ENCODE measurements around the gene LGR4. TPM values are rescaled to one million over a fixed set of nuclear protein-coding genes. Genes with fewer than 3 reads are reported as not detected.
A peak's percentile ranks its signal among the peaks of the same experiment; 100 is the strongest.
"Not testable (repeated sequence)": the region's sequence is repeated elsewhere in the genome, so short reads cannot be mapped to it uniquely, and the experiment has no call there.

The LGR4 gene
- total RNA-seq, 2 donors from 2014 or later, result 0.08 to 0.27 TPM

GRCh38 chr11:27361649-27362431, 110.8 kb downstream of the LGR4 start:
- Mint-ChIP-seq H3K36me3 (peaks cover 0 to 9% of the 10 kb centered on the region in 2 donors), H3K27ac (peak overlapping the region; percentile 82 to 92), H3K9me3 (no peaks in the 10 kb centered on the region)
- DNase-seq (ENCODE audit: low spot score in 2 of 2) (no peak), ATAC-seq (no peak)

- ATAC-seq (no peak), DNase-seq (ENCODE audit: low spot score in 2 of 2) (no peak)
- Mint-ChIP-seq H3K36me3 (peaks cover 0 to 8% of the 10 kb centered on the region in 2 donors), H3K27ac (no peak overlapping the region), H3K9me3 (no peaks in the 10 kb centered on the region)
Observed at GRCh38 chr11:27358296-27358695, 114.3 kb downstream of the LGR4 start.

DNA sequence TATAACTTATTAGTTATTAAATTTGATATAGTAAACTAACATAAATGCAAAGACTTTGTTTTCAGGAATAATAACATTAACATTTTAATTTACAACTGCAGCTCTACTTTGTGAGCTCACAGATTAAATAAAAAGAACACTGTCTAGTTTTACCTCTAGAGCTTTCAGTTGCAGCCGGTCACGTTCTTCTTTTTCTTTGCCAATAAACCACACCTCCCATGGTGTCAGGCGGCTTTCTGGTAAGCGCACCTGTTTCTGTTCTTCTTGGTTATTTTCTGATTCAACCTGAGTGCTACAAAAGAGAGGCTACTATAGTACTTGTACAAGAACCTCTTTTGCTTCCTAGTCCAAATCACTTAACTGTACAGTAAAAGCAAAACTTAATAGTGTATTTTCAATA, 115.3 kb downstream of the LGR4 start:
- Mint-ChIP-seq H3K9me3 (no peaks in the 10 kb centered on the region), H3K27ac (no peak overlapping the region), H3K36me3 (no peaks in the 10 kb centered on the region)
- DNase-seq (ENCODE audit: low spot score in 2 of 2) (no peak), ATAC-seq (no peak)

GRCh38 chr11:27356624-27357222, 115.9 kb downstream of the LGR4 start:
- H3K9me3 Mint-ChIP-seq, result no peaks in the 10 kb centered on the region
- H3K27ac Mint-ChIP-seq, result no peak overlapping the region
- ATAC-seq (no peak), DNase-seq (ENCODE audit: low spot score in 2 of 2) (no peak)
- no peaks in the 10 kb centered on the region for H3K36me3 Mint-ChIP-seq

GRCh38 chr11:27355575-27356104, 117.0 kb downstream of the LGR4 start:
- H3K36me3 Mint-ChIP-seq, result no peaks in the 10 kb centered on the region
- no peak for DNase-seq (ENCODE audit: low spot score in 2 of 2)
- ATAC-seq, result no peak
- H3K9me3 Mint-ChIP-seq, result no peaks in the 10 kb centered on the region
- H3K27ac Mint-ChIP-seq, result no peak overlapping the region

GRCh38 chr11:27354359-27354965, 118.1 kb downstream of the LGR4 start:
- Mint-ChIP-seq H3K9me3 (no peaks in the 10 kb centered on the region), H3K27ac (no peak overlapping the region), H3K36me3 (no peaks in the 10 kb centered on the region)
- DNase-seq (ENCODE audit: low spot score in 2 of 2), result no peak
- no peak for ATAC-seq

GRCh38 chr11:27353593-27354358, 118.8 kb downstream of the LGR4 start:
- no peak for ATAC-seq
- no peak for DNase-seq (ENCODE audit: low spot score in 2 of 2)
- Mint-ChIP-seq H3K36me3 (no peaks in the 10 kb centered on the region), H3K27ac (no peak overlapping the region), H3K9me3 (no peaks in the 10 kb centered on the region)

DNA sequence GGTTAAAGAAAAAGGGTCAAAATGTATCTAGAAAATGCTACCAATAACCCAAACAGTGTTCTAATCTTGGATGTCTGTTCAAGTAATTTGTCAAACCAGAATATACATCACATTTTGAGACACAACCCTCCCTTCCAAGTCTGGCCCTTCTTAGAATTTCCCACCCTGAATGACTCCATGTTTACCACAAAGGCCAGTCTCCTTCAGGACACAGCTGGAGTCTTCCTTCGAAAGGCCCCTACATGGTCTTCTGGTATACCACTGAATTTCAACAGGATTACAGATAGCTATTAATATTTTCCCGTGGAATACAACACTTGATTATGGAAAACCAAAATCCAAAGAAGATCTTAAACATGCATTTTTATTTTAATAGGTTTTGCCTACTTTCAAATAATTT, 119.8 kb downstream of the LGR4 start:
- no peak for DNase-seq (ENCODE audit: low spot score in 2 of 2)
- ATAC-seq, result no peak
- Mint-ChIP-seq H3K36me3 (no peaks in the 10 kb centered on the region), H3K9me3 (no peaks in the 10 kb centered on the region), H3K27ac (no peak overlapping the region)

GRCh38 chr11:27350511-27350910, 122.1 kb downstream of the LGR4 start:
- Mint-ChIP-seq H3K27ac (no peak overlapping the region), H3K9me3 (no peaks in the 10 kb centered on the region), H3K36me3 (no peaks in the 10 kb centered on the region)
- DNase-seq (ENCODE audit: low spot score in 2 of 2) (no peak), ATAC-seq (no peak)

- no peak for ATAC-seq
- no peak for DNase-seq (ENCODE audit: low spot score in 2 of 2)
- H3K36me3 Mint-ChIP-seq, result no peaks in the 10 kb centered on the region
- no peak overlapping the region for H3K27ac Mint-ChIP-seq
- H3K9me3 Mint-ChIP-seq, result no peaks in the 10 kb centered on the region
Observed at GRCh38 chr11:27349919-27350318, 122.7 kb downstream of the LGR4 start.

GRCh38 chr11:27348340-27348873, 124.2 kb downstream of the LGR4 start:
- DNase-seq (ENCODE audit: low spot score in 2 of 2), result no peak
- Mint-ChIP-seq H3K36me3 (no peaks in the 10 kb centered on the region), H3K27ac (no peak overlapping the region), H3K9me3 (no peaks in the 10 kb centered on the region)
- ATAC-seq, result no peak

DNA sequence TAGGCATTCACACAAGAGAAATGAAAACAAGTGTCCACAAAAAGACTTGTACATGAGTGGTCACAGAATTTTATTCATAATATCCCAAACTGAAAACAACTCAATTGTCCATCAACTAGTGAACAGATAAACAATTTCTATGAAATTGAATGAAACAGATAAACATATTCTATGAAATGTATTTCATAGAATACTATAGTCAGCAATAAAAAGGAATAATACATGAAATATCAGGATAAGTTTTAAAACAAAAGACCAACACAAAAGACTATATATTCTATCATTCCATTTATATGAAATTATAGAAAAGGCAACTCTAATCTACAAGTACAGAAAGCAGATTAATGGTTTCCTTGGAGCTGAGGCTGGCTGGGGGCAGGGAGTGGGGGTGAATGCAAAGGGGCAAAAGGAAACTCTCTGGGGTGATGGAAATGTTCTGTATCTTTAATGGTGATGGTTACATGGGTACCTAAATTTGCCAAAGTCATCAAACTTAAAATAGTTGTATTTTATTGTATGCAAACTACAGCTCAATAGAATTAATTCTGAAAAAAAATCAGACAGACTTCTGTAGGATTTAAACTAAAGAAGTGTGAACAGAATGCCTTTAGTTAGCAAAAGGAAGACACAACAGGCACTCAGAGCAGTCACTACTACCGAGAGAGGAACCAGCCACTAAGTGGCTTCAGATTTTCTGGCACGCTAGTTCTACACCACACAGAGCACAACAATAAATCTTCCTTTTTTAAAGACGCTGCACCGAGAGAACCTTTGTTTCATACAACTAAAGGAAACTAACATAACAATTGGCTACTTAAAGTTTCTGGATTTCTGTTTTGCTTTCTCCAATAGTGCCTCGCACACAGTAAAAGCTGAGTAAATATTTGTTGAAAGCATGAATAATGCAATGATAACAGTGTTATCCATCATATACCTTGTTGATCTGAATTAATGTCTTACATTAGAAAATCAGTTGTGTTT, 124.9 kb downstream of the LGR4 start:
- no peak for ATAC-seq
- DNase-seq (ENCODE audit: low spot score in 2 of 2), result no peak
- Mint-ChIP-seq H3K27ac (no peak overlapping the region), H3K9me3 (no peaks in the 10 kb centered on the region), H3K36me3 (no peaks in the 10 kb centered on the region)

DNA sequence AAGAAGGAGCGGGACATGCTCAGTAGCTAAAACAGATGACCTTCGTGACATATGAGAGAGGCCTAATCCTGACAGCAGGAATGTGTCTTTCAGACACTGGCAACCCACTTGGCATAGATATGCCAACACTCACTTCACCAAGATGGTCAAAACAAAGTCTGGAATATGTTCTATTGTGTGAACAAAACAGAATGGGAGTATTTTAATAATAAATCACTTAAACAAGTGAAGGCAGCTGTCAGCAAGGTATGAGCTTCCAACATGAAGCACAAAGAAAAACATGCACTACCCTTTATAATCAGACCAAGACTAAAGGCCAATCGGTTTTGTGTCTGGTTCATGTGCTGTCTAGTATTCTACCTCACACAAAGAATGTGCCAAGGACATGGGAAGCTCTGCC, 132.6 kb downstream of the LGR4 start:
- H3K36me3 Mint-ChIP-seq, result no peaks in the 10 kb centered on the region
- ATAC-seq (no peak), DNase-seq (ENCODE audit: low spot score in 2 of 2) (no peak)
- H3K27ac Mint-ChIP-seq, result no peak overlapping the region
- H3K9me3 Mint-ChIP-seq, result no peaks in the 10 kb centered on the region

DNA sequence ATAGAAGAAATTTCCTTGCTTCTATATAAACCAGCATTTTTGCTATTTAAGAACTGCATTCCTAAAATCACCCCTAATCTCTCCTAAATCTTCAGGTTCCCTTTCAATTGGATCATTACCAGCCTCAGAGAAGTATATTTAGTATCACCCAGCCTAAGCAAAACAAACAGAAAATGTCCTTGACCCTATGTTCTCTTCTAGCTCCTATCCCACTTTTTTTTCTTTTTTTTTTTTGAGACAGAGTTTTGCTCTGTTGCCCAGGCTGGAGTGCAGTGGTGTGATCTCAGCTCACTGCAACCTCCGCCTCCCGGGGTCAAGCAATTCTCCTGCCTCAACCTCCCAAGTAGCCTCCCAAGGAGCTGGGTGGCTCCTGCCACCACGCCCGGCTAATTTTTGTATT, 137.8 kb downstream of the LGR4 start:
- H3K9me3 Mint-ChIP-seq; DNase-seq (ENCODE audit: low spot score in 2 of 2); H3K27ac Mint-ChIP-seq; ATAC-seq; H3K36me3 Mint-ChIP-seq: not testable (repeated sequence)

DNA sequence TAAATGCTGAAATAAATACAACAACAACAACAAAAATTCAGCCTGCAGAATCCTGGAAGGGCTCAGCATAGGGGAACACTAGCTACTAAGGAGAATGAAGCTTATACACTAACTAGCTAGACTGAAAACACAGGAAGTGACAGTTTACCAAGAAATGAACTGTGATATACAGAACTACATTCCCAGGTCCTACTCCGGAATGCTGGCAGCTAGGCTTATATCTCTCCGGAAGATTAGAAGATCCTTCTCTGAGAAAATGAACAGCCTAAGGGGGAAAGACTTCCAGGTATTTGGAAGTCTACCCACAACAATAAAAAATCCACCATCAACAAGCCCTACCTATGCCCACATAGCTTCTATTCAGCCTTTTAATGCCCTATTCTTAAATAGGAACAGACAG, 140.6 kb downstream of the LGR4 start:
- no peaks in the 10 kb centered on the region for H3K9me3 Mint-ChIP-seq
- DNase-seq (ENCODE audit: low spot score in 2 of 2) (no peak), ATAC-seq (no peak)
- no peaks in the 10 kb centered on the region for H3K36me3 Mint-ChIP-seq
- no peak overlapping the region for H3K27ac Mint-ChIP-seq
